Hematopoietic multipotent progenitor cell treated with erythropoietin and hydrocortisone succinate and interleukin-3 and kit ligand, for 4 days (in vitro differentiated cells): Measurements from ENCODE around the gene ERC1.
A peak's percentile ranks its signal among the peaks of the same experiment; 100 is the strongest.
"Not testable (repeated sequence)": the region's sequence is repeated elsewhere in the genome, so short reads cannot be mapped to it uniquely, and the experiment has no call there.

Source experiments
- DNase-seq: peaks from one replicate; pipeline ENCODE4 v3.0.0-alpha.2; 2015

ERC1 gene

DNA sequence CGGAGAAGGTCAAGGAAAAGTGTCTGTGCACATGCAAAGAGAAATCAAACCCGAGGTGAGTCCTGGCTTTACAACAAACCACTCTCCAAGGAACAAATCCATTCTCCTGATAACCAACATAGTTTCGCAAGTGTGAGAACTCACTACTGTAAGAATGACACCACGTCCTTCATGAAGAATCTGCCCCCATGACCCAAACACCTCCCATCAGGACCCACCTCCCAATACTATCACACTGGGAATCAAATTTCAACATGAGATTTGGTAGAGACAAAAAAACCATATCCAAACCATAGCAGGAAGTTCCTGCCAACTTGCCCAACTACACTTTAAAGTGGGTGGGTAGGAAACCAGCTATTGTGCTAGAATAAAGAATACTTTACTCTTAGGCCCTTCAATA is 2.4 kb upstream of the ERC1 start:
- DNase-seq = peak; percentile 67

DNA sequence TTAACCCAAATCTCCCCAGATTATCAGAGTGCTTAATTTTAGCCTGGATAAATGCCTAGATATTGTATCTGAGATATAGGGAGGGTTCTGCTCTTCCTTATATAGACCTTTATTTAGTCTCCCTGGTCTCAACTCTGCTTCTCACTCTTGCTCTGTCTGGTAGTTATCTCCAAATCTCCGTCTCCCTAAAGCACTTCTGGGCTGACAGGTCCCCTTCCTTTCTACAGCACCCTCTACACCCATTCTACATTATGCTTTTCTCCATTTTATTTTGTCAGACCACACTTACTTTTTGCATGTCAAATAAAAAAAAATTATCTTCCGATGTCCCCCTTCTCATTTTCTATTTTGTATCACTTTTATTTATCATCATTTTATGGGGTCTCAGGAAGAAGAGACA is 2.0 kb upstream of the ERC1 start:
- peak; percentile 21 for DNase-seq

DNA sequence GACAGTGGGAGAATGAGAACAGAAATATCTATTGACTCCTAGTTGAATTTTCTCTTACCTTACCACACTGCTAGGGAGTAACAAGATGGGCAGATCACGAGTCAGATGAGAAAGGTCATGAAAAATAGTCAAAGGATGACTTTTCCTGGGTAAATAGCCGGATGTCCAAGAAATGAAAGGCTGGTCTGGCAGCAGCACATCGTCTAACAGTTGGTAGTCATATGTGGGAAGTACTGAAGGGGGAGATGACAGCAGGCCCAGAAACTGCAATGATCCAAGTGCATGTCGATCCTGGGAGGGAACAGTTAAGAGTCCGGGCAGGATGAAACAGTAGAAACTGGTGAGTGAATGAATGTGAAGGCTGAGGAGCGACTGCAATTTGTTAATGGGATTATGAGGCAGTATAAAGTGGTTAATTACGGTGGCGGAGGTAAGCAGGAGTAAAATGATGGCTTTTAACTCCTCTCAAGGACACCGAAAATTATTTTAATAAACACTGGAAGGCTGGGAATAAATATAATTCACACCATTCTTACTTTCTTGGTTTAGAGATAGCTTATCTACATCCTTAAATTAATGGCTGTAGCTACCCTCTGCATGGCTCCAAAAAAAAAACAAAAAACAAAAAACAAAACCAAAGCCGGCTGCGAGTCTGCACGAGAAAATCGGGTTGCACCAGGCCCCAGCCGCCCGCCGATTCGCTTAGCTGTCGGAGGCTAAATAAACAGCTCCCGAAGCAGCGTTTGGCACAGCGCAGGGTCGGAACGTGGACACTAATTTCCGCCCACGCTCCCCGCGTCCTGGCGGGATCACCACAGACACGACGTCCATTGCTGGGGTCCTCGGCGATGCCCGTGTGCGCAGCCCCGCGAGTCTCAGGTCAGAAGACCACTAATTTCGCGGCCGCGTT is 1.0 kb upstream of the ERC1 start:
- peak; percentile 74 for DNase-seq

DNA sequence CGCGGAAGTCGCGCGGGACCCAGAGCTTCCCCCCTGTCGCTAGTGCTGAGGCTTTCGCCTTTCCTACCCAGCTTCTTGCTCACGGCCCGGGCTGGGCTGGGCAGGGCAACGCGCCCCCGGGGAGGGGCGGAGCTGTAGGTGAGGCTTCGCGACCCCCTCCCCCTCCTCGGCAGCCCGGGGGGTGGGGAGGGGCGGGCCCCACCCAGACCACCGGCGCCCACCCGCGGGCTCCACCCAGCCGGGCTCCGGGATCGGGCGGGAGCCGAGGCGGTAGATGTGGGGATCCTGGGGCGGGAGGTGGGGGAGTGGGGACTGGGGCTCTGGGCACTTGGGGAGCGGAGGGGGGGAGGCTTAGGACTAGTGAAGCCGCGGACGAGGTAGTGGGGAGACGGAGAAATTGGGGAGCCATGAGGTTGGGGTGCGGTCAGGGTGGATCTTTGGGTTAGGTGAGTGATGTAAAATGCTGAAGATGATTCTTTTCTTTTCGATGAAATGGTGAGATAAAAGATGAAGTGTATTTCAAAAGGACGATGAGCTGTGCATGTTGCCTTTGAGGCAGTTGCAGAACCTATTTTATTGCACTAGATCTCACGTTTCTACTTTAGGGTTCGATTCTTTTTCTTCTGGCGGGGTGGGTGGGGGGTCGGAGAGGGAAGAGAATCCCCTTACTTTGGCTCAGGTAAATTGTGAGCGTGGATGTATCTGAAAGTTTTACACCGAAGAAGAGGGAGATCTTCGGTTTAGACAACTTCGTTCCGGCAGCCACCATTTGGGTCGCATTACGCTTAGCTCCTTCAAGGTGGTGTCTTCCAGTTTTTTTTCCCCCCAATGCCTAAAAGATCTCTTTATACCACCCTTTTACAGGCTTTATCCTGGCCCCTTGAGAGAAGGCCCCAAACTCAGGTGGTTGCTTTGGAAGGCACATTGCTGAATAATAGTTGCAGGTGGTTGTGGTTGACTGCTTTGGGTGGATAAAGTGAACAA is 619 bp downstream of the ERC1 start:
- peak; percentile 31 for DNase-seq

DNA sequence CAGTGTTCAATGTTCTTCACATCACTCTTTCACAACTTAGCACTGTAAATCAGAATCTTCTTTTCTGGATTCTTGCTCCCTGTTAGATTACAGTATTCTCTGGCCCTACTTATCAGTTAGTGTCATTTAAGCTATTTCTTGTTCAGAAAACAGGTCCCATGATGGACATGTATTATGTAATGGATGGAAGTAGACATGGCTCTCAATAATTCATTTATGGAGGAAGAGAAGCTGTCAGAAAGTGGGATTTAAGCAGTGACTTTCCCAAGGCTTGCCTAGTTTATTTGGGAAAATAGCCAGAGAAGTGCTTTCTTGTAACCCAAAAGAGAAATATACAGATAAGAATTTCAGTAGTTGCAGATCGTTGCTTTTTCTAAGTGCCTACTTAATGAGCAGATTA is 1.6 kb downstream of the ERC1 start:
- DNase-seq = no peak

DNA sequence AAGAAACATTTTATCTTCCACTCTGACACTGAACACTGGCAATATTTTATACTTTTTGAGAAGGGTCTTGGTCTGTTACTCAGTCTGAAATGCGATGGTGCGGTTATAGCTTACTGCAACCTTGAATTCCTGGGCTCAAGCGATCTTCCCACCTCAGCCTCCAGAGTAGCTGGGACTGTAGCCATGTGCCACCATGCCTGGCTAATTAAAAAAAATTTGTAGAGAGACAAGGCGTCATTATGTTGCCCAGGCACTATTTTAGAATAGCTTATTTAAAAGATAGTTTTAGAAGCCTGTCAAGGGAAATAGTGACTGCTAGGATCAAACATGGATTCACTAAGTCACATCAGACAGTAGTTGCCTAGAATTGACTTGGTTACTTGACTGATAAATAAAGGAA is 5.9 kb downstream of the ERC1 start:
- DNase-seq = no peak

DNA sequence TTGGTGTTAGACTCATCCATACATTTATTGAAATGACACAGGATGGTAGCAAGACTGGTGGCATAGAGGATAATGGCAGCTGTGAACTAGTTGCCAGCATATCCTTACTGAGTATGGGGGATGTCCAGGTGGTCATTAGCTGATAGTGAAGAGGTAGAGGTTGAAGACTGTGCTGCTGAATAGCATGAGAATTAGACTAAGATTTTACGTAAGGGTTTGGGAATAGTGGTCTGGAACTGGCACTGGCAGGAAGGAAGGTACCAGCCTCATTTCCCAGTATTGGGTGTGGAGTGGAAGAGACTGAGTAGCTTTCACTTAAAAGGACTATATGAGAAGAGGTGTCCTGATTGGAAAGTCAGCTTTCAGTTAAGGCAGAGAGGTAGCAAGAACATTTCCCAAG is 6.5 kb downstream of the ERC1 start:
- no peak for DNase-seq

DNA sequence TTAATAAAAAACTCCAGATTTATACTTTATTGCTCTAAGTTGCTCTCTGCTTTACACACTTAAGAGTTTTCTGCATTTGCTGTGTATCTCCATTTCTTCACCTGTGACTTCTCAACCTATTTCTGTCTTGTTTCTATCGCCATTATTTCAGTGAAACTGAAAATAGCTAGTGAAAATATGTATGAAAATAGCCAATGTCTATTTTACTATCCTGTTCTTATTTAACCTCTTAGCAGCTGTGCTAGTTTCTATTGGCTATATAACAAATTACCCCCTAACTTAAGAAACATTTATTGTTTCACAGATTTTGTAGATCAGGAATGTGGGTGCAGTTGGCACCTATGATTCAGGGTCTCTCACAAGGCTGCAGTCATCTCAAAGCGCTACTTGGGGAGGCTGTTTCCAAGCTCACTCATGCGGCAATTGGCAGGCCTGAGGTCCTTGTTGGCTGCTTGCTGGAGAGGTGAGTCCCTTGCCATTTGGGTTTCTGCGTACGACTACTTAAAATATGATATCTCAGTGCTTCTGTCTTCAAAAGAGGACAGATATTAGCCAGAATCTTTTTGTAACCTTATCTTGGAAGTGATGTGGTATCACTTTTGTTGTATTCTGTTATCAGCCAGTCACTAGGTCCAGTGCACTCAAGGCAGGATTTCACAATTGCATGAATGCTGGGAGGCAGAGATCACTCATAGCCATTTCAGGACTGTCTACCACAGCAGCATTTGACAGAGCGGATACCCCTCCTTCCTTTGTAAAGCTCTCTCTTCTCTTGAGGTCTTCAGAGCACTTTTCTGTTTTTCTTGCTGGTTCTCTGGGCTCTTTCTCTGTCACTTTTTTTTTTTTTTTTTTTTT is 7.2 kb downstream of the ERC1 start:
- DNase-seq = peak; percentile 51

DNA sequence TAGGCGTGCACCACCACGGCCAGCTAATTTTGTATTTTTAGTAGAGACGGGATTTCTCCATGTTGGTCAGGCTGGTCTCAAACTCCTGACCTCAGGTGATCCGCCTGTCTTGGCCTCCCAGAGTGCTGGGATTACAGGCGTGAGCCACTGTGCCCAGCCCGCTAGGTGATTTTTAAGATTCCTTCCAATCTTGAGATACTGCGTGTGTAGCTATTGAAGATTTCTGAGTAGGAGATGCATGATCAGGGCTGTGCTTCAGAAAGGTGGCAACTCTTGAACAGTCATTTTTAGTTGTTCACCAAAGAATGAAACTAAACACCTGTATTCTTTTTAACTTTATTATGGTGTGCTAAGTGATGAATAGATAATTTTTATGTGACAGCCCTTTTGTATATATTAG is 8.7 kb downstream of the ERC1 start:
- not testable (repeated sequence) for DNase-seq

DNA sequence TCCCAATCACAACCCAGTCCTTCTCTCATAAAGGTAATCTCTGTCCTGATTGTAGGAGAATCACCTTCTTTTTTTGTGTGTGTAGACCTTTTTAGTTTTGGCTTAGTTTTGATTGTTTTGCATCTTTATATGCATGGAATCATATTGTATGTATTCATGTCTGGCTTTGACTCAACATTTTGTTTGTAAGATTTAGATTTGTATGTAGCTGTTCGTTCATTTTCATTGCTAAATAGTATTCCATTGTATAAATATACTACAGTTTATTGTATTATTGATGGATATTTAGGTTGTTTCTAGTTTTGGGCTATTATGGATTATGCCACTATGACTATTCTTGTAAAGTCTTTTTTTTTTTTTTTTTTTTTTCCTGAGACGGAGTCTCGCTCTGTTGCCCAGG is 10.5 kb downstream of the ERC1 start:
- DNase-seq = no peak

DNA sequence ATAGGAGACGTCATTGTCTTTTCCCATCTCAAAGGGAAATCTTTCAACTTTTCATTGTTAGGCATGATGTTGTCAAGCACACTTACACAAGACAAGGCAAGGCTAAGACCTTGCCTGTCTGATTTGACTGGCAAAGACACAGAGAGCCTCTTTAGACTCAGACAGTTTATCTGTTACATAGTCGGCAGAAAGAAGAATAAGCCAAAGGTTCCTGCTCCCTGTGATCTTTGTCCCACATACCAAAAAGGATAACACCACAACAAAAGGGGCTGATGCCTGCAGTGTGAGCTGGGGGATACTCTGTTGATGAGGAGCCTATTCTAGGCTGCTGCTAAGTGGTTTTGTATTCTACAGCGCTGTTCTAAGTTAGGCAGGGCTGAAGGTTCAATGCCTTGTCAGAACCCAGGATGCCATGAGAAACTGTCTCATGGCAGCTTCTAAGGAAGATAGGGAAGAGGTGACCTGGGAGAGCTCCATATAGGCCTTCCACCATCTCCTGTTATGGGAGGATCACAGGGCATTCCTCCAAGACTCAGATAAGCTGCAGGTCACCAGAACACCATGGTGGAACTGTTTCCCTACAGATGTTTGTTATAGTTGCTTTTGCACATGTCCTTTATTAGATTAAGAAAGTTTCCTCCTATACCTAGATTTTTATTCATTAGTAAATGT is 12.7 kb downstream of the ERC1 start:
- DNase-seq = no peak

DNA sequence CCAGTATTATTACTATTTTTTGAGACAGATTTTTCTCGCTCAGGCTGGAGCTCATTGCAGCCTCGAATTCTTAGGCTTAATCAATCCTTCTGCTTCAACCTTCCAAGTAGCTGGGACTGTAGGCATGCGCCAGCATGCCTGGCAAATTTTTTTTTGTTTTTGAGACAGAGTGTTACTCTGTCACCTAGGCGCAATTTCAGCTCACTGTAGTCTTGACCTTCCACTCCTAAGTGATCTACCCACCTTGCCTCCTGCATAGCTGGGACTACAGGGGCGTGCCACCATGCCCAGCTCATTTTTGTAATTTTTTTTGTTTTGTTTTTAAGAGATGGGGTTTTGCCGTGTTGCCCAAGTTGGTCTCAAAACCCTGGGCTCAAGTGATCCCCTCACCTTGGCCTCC is 15.2 kb downstream of the ERC1 start:
- DNase-seq = no peak

DNA sequence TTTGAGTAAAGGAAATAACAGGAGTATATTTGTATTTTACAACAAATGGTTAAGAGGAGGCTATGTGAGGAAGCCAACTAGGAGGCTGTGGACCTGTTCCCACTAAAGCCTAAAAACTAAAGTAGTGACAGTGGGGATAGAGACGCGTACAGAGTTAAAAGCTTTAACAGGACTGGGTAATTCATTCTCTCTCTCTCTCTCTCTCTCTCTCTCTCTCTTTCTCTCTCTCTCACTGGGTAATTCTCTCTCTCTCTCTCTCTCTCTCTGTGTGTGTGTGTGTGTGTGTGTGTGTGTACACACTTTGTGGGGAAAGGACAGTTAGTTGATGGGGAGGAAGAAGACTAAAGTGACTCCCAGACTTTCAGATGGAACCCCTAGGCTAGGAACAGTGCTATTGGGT is 16.3 kb downstream of the ERC1 start:
- no peak for DNase-seq

DNA sequence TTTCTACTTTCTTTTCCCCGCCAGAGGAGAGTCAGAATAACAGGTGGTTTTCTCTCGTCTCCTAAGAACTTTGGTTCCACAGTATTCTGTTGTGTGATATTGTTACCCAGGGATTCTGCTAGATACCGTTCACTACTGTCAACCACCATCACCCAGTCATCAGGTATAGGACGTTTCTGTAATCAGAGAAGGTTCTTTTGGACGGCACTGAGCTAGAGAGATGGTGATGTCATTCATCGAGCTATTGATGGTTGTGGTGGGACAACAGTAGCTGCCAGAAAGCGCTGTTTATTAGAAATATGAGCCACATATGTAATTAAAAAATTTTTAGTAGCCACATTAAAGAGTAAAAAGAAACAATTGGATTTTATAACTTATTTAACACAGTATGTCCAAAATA is 17.0 kb downstream of the ERC1 start:
- DNase-seq = no peak

DNA sequence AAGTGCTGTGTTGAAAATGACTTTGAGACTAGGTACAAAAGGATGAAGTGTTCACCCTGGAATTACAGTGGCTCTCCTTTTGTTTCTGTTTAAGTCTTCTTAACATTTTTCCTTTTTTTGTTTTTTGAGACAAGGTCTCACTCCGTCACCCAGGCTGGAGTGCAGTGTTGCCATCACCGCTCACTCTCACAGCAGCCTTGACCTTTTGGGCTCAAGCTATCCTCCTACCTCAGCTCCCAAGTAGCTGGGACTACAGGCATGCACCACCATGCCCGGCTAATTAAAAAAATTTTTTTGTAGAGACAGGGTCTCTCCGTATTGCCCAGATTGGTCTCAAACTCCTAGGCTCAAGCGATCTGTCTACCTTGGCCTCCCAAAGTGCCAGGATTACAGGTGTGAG is 20.1 kb downstream of the ERC1 start:
- no peak for DNase-seq

DNA sequence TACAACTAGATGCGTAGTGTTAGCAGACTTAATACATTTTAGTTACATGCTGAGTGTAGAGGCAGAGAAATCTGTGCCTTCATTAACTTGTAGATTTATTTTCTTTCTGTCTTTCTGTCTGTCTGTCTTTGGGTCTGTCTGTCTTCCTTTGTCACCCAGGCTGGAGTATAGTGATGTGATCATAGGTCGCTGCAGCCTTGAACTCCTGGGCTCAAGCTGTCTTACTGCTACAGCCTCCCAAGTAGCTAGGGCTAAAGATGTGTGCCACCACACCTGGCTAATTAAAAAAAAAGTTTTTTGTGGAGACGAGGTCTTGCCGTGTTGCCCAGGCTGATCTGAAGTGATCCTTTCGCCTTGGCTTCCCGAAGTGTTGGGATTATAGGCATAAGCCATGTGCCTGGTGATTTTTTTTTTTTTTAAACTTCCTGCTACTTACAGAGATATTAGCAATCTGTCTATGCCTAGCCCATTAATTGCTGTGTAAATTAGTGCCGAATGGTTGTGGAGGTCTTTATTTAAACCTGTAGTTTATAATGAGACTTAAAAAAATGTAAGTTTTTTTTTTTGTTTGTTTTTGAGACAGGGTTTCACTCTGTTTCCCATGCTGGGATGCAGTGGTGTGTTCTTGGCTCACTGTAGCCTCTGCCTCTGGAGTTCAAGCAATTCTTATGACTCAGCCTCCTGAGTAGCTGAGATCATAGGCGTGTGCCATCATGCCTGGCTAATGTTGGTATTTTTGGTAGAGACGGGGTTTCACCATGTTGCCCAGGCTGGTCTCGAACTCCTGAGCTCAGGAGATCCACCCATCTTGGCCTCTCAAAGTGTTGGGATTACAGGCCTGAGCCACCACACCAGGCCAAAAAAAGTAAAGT is 22.8 kb downstream of the ERC1 start:
- DNase-seq = no peak

DNA sequence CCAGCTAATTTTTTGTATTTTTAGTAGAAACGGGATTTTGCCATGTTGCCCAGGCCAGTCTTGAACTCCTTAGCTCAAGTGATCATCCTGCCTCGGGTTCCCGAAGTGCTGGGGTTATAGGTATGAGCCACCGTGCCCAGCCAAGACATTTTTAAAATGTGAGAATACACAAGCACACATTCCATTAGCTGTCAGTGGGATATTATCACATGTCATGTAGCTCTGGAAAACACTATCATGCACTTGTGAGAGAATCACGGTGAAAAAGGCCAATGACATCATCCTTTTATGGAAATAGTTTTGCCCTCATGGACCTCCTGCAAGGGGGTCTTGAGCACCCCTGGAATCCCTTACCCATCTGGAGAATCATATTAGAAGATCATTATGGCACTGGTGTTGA is 28.3 kb downstream of the ERC1 start:
- DNase-seq = no peak

DNA sequence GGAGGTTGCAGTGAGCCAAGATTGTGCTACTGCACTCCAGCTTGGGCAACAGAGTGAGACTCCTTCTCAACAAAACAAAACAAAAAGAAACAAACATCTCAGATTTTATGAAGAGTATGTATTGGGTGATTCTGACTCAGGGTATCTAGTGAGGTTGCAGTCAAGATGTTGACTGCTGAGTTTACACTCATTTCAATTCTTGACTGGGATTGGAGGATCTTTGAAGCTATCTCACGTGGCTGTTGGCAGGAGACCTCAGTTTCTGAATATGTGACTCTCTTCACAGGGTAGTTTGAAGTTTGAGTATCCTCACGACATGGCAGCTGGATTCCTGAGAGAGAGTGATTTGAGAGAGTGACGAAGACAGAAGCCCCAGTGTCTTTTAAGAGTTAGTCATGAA is 29.4 kb downstream of the ERC1 start:
- no peak for DNase-seq

DNA sequence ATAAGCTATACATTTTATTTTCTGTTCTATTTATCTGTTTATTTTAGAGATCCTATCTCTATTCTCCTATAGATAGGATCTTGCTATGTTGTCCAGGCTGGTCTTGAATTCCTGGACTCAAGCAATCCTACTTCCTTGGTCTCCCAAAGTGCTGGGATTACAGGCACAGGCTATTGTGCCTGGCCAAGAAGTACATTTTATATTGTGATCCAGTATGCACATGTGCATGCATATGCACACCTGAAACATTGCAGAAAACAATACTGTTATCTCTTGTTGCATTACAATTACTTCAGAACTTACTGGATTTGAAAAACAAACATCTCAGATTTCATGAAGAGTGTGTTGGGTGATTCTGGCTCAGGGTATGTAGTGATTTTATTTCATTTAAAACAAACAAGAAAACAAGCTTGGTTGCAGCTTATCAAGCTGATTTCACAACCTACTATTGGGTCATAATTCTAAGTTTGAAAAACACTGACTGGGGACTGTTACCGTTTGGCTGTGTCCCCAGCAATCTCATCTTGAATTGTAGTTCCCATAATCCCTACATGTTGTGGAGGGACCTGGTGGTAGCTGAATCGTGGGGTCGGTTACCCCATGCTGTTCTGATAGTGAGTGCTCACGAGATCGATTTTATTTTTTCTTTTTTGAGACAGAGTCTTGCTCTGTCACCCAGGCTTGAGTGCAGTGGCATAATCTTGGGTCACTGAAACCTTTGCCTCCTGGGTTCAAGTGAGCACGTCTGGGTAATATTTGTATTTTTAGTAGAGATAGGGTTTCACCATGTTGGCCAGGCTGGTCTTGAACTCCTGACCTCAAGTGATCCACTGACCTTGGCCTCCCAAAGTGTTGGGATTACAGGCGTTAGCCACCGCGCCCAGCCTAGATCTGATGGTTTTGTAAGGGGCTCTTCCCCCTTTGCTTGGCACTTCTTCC is 31.3 kb downstream of the ERC1 start:
- DNase-seq = no peak

DNA sequence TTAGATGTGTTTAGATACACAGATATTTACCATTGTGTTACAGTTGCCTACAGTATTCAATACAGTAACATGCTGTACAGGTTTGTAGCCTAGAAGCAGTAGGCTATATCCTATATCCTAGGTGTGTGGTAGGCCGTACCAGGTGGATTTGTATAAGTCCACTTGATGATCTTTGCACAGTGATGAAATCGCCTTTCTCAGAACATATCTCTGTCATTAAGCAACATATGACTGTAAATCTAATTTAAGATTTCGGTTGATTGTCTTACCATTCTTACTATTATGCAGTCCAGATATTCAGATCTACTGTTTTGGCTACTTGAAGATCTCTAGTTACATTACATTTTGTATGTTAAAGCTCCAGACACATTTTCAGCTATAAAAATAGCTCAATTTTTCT is 39.8 kb downstream of the ERC1 start:
- no peak for DNase-seq
